A673 (cell line): ENCODE data around the gene MAGOH.

Experiments
- CTCF ChIP-seq: fragments of 300-800, 200-600 bp; sonication (generic); conservative IDR thresholded peaks from 2 replicates; pipeline ENCODE4 v1.5.1; 2017; ENCODE audit warnings: low read depth, mild to moderate bottlenecking, antibody characterized with exemption, low read length, moderate library complexity, mixed read lengths
- EZH2 ChIP-seq: fragments of 200-600 bp; sonication (generic); IDR thresholded peaks from 2 replicates; pipeline ENCODE4 v1.6.1; 2017; ENCODE audit warnings: borderline replicate concordance, low read depth, mild to moderate bottlenecking, mixed read lengths, antibody characterized with exemption, low read length; ENCODE audit not compliant: poor library complexity, severe bottlenecking

DNA sequence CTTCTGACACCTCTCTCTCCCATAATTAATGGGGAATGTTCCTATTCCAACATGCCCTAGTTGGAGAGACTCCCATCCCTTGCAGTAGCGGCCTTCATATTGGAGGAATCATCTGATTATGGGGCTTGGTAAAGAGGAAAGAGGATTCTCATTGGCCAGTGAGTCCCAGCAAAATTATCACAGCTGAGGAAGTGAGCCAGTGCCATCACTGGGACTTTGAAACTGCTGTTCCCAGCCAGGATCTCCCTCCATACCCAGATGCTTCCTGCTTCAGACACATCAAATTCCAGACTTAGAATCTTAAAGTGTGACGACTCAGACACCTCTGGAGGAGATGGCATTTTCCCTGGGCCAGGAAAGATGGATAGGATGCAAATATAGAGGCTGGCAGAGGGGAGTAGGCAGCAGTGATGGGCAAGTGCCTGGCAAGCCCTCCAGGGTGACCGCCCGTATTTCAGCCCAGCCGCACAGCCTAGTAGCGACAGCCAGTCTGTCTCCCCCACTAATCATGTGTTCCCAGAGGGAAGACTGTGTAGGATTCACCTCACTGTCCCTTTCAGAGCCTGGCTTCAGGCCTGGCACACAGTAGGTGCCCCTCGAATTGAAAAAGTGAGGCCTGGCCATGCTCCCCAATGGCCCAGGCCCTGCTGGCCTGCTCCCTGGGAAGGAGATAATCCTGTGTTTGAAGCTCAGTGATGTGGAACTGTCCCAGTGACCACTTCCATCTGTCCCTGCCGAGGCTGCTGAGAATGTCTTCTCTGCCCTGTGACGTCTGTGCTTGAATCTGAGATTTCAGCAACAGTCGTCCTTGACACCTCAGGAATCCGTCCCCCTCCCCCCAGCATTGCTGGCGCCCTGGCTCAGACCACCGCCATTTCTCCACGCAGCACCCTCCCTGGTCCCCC is 41.2 kb upstream of the MAGOH start:
- TF ChIP-seq CTCF (no peak), EZH2 (no peak)
